ENCODE data around the gene KDELR3. TPM values are rescaled to one million over a fixed set of nuclear protein-coding genes. Genes with fewer than 3 reads are reported as not detected.
A peak's percentile ranks its signal among the peaks of the same experiment; 100 is the strongest.

Gene KDELR3
- total and polyA plus RNA-seq, 7 donors, result 0.53 to 1.9 (median 0.95) TPM

GRCh38 chr22:38491707-38492348 is 23.9 kb downstream of the KDELR3 start:
- ATAC-seq (no peak), DNase-seq (no peak)
- WGBS, 3 donors, result 73 to 77% (median 75%) methylated on average over 5 of the region's 5 CpGs
- intact Hi-C loops (cut with DNase I), result no loop called here
- TF ChIP-seq CTCF (IDR thresholded peaks at IDR 0.05), result no peak
- no peak overlapping the region for H3K4me3 ChIP-seq
- peaks cover 33 to 100% of the 10 kb centered on the region in 2 donors for H3K36me3 ChIP-seq (ENCODE audit: insufficient read depth in 1 of 2, low read depth in 1 of 2)
- no peaks in the 10 kb centered on the region for H3K9me3 ChIP-seq
- H3K4me1 ChIP-seq, result peaks cover 14% of the 10 kb centered on the region
- peak overlapping the region; percentile 20 for H3K27ac ChIP-seq
- H3K27me3 ChIP-seq (ENCODE audit: insufficient read depth in 3 of 3, low read length in 2 of 3), result no peaks in the 10 kb centered on the region

DNA sequence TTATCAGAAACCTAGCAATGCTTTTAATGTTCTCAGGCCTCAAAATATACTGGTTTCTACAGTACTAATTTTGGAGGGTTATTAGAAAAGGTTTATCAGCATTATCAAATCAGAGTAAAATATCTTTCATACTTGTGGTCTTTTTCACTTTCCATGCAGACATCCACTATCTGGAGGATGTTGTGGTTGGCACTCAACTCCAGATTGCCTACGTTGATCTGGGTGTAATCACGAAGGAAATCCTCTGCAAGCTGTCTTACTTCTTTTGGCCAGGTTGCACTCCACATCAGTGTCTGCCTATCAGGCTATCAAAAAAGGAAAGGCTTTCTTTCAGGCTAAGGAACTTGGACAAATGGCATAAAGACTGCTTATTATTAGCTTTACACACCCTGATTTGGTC is 26.6 kb downstream of the KDELR3 start:
- Histone ChIP-seq H3K9me3 (no peaks in the 10 kb centered on the region), H3K27me3 (ENCODE audit: insufficient read depth in 3 of 3, low read length in 2 of 3) (no peaks in the 10 kb centered on the region), H3K36me3 (ENCODE audit: insufficient read depth in 1 of 2, low read depth in 1 of 2) (peaks cover 34 to 100% of the 10 kb centered on the region in 2 donors), H3K4me3 (no peak overlapping the region), H3K4me1 (peaks cover 10% of the 10 kb centered on the region), H3K27ac (no peak overlapping the region)
- no peak for TF ChIP-seq CTCF (IDR thresholded peaks at IDR 0.05)
- 41 to 62% (median 49%) methylated on average over 2 of the region's 2 CpGs for WGBS, 3 donors
- DNase-seq, result no peak
- intact Hi-C loops (cut with DNase I), result no loop called here
- no peak for ATAC-seq

GRCh38 chr22:38494939-38495338 is 27.0 kb downstream of the KDELR3 start:
- DNase-seq (no peak), ATAC-seq (peak in 2 of 4 donors; percentile 16 to 22)
- Histone ChIP-seq H3K27ac (no peak overlapping the region), H3K4me3 (no peak overlapping the region), H3K9me3 (no peaks in the 10 kb centered on the region), H3K4me1 (peaks cover 11% of the 10 kb centered on the region), H3K27me3 (ENCODE audit: insufficient read depth in 3 of 3, low read length in 2 of 3) (no peaks in the 10 kb centered on the region), H3K36me3 (ENCODE audit: insufficient read depth in 1 of 2, low read depth in 1 of 2) (peaks cover 31 to 100% of the 10 kb centered on the region in 2 donors)
- intact Hi-C loops (cut with DNase I), result no loop called here
- no peak for TF ChIP-seq CTCF (IDR thresholded peaks at IDR 0.05)
- 88 to 93% (median 90%) methylated on average over 12 of the region's 12 CpGs for WGBS, 3 donors

DNA sequence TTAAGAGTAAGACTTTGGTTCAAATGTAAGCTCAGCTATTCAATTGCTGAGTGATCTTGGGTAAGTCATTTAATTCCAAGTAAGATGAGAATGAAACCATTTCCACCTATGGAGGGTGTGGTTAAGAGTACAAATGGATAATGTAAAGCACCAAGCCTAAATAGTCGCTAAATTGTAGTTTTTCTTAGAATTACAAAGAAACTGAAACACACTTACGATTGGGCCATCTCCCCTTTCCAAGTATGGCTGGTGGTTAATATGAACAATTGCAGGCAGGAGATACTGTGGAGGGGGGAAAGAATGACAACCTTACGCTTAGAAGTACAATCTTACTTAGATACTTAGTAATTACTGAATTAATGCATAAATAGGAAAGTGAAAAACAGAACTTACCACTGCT is 30.0 kb downstream of the KDELR3 start:
- DNase-seq (no peak), ATAC-seq (no peak)
- intact Hi-C loops (cut with DNase I), result no loop called here
- no peak overlapping the region for H3K27ac ChIP-seq
- H3K36me3 ChIP-seq (ENCODE audit: insufficient read depth in 1 of 2, low read depth in 1 of 2), result peaks cover 25 to 98% of the 10 kb centered on the region in 2 donors
- no peak for TF ChIP-seq CTCF (IDR thresholded peaks at IDR 0.05)
- H3K27me3 ChIP-seq (ENCODE audit: insufficient read depth in 3 of 3, low read length in 2 of 3), result no peaks in the 10 kb centered on the region
- no peaks in the 10 kb centered on the region for H3K9me3 ChIP-seq
- no peak overlapping the region for H3K4me3 ChIP-seq
- peaks cover 28% of the 10 kb centered on the region for H3K4me1 ChIP-seq
- 85 to 92% (median 88%) methylated on average over 3 of the region's 3 CpGs for WGBS, 3 donors

All from psoas muscle (tissue), 8 donors.